Epithelial cell of esophagus (primary cell): ENCODE measurements around the gene TMEM151B.

Source experiments
- DNase-seq: peaks from one replicate; pipeline ENCODE4 v3.0.0; 2010; ENCODE audit warnings: low read depth
- H3K4me3 ChIP-seq: 2 replicates; pipeline ENCODE4 v1.5.1; 2011; ENCODE audit warnings: mild to moderate bottlenecking, low read length, control low read depth
- TF ChIP-seq, protein P1 (sequence below): IDR thresholded peaks from 2 replicates; pipeline ENCODE4 v1.5.1; 2011; ENCODE audit warnings: low read depth, mild to moderate bottlenecking, low read length, control low read depth, inconsistent platforms; ENCODE audit not compliant: insufficient read depth; ENCODE audit errors: missing control alignments

Gene TMEM151B

GRCh38 chr6:44272999-44273566 lies 2.8 kb downstream of the TMEM151B start:
- DNase-seq: no peak
- no peak overlapping the region for H3K4me3 ChIP-seq
- TF ChIP-seq, protein P1, sequence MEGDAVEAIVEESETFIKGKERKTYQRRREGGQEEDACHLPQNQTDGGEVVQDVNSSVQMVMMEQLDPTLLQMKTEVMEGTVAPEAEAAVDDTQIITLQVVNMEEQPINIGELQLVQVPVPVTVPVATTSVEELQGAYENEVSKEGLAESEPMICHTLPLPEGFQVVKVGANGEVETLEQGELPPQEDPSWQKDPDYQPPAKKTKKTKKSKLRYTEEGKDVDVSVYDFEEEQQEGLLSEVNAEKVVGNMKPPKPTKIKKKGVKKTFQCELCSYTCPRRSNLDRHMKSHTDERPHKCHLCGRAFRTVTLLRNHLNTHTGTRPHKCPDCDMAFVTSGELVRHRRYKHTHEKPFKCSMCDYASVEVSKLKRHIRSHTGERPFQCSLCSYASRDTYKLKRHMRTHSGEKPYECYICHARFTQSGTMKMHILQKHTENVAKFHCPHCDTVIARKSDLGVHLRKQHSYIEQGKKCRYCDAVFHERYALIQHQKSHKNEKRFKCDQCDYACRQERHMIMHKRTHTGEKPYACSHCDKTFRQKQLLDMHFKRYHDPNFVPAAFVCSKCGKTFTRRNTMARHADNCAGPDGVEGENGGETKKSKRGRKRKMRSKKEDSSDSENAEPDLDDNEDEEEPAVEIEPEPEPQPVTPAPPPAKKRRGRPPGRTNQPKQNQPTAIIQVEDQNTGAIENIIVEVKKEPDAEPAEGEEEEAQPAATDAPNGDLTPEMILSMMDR: no peak

- TF ChIP-seq, protein P1: no peak
- no peak overlapping the region for H3K4me3 ChIP-seq
- DNase-seq: no peak
Observed at GRCh38 chr6:44273617-44274016, 3.4 kb downstream of the TMEM151B start.

DNA sequence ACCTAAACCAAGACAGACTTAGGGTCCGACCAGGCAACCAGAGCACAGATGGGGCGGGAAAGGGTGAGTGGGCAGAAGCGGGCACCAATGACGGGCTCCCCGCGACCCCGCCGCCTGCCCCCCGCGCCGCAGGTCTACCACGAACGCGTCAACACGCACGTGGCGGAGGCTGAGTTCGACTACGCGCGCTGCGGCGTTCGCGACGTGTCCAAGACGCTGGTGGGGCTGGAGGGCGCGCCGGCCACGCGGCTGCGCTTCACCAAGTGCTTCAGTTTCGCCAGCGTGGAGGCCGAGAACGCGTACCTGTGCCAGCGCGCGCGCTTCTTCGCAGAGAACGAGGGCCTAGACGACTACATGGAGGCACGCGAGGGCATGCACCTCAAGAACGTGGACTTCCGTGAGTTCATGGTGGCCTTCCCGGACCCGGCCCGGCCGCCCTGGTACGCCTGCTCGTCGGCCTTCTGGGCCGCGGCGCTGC lies 5.1 kb downstream of the TMEM151B start:
- no peak overlapping the region for H3K4me3 ChIP-seq
- DNase-seq: no peak
- TF ChIP-seq, protein P1: no peak

DNA sequence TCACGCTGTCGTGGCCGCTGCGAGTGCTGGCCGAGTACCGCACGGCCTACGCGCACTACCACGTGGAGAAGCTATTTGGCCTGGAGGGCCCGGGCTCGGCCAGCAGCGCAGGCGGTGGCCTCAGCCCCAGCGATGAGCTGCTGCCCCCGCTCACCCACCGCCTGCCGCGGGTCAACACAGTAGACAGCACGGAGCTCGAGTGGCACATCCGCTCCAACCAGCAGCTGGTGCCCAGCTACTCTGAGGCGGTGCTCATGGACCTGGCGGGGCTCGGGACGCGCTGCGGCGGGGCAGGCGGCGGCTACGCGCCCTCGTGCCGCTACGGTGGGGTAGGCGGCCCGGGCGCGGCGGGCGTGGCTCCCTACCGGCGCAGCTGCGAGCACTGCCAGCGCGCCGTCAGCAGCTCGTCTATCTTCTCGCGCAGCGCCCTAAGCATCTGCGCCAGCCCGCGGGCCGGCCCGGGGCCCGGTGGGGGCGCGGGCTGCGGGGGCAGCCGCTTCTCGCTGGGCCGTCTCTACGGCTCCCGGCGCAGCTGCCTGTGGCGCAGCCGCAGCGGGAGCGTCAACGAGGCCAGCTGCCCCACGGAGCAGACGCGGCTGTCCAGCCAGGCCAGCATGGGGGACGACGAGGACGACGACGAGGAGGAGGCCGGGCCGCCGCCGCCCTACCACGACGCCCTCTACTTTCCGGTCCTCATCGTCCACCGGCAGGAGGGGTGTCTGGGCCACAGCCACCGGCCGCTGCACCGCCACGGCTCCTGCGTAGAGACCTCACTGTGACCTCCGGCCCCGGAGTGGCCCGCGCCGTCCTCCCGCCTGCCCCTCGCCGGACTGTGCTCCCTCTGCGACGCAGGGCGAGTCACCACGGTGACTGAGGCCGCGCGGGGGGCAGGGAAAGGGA lies 5.7 kb downstream of the TMEM151B start:
- peak; percentile 39 for DNase-seq
- TF ChIP-seq, protein P1: no peak
- H3K4me3 ChIP-seq: no peak overlapping the region

- H3K4me3 ChIP-seq: no peak overlapping the region
- DNase-seq: no peak
- TF ChIP-seq, protein P1: no peak
Observed at GRCh38 chr6:44276667-44277640, 6.7 kb downstream of the TMEM151B start.

DNA sequence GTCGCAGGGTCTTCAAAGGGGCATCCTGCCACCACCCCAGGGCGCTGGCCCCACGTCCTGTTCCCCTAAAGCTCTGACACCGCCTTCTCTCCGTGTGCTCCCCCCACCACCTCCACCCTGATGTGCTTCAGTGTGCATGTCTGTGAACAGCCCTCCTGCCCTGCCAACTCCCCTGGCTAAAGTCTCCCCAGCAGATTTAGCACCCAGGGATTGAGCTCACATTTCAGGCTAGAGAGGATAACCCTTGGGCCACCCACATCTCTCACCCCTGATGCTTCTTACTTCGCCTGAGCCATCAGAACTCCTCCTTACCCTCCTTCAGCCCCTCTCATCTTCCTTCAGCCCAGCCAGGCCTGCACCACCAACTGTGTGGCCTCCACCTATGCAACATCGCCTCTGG lies 7.5 kb downstream of the TMEM151B start:
- no peak overlapping the region for H3K4me3 ChIP-seq
- TF ChIP-seq, protein P1: no peak
- no peak for DNase-seq
